ENCODE measurements around the gene NFIA. TPM values are rescaled to one million over a fixed set of nuclear protein-coding genes. Genes with fewer than 3 reads are reported as not detected.

NFIA gene
- total RNA-seq, 1 experiment from 2014 or later: 0.35 TPM

DNA sequence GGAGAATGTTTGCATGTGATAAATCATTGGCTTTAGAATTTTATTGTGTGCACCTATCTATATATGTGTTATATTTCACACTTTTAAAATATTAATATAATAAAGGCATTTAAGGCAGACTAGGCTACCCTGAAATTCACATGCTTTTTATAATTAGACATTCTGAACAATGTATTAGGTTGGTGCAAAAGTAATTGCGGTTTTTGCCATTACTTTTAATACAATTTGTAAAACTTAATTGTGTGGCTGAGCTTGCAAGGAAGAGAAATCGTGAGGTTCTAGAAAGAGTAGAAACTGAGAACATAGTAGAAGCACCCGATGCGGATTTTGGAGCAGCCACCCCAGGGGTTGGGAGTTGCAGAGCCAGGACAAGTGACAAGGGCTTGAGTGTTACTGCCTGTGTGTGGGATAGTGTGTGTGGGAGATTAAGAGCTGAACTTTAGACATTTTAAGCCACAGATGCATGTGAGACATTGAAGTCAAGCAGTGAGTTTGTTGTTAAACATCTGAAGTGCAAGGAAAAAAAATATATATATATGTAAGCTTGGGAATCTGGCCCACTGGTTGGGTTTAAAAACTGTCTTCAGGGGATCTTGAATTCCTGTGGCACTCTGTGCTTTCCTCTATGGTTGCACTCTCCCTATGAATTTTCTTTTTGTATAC lies 398.0 kb downstream of the NFIA start:
- H3K27ac ChIP-seq (ENCODE audit: insufficient read length, low read depth, low read length): no peak overlapping the region
- Mint-ChIP-seq H3K27me3 (ENCODE audit: low read depth) (peaks cover 99% of the 10 kb centered on the region), H3K36me3 (ENCODE audit: insufficient read depth in 1 of 3, low read depth in 3 of 3) (peaks cover 0 to 2% (median 0%) of the 10 kb centered on the region in 3 experiments; a peak in 1 of 7 replicates), H3K9me3 (peaks cover 0 to 18% of the 10 kb centered on the region in 2 experiments; a peak in 2 of 5 replicates), H3K27ac (no peak overlapping the region; a peak in 1 of 7 replicates), H3K4me3 (no peak overlapping the region), H3K4me1 (peaks cover 16 to 20% of the 10 kb centered on the region in 2 experiments)
- no peak overlapping the region for H2BK12ac ChIP-seq (ENCODE audit: insufficient read length, low read depth, low read length)
- H3T11ph ChIP-seq (ENCODE audit: low read length): no peak overlapping the region
- no CpG with 5 or more reads among the region's 4 CpGs for WGBS (ENCODE audit: extremely low coverage, insufficient read length, low lambda C conversion rate)
- no peak overlapping the region for H3K56ac ChIP-seq (ENCODE audit: insufficient read length, low read depth, low read length)
- DNase-seq: no peak
- no peak overlapping the region for H2AK5ac ChIP-seq (ENCODE audit: insufficient read length, low read length)
- H3K4ac ChIP-seq (ENCODE audit: low read depth, low read length): no peak overlapping the region
- no peaks in the 10 kb centered on the region for H3K79me2 ChIP-seq (ENCODE audit: insufficient read depth, low read length)
- H3K23me2 ChIP-seq (ENCODE audit: insufficient read length, low read depth, low read length, poor library complexity, severe bottlenecking): no peaks in the 10 kb centered on the region
- H3K18ac ChIP-seq (ENCODE audit: insufficient read length, low read depth, low read length): no peak overlapping the region
- H3K9me3 ChIP-seq (ENCODE audit: control insufficient read depth, low read depth, low read length): no peaks in the 10 kb centered on the region
- H4K91ac ChIP-seq (ENCODE audit: insufficient read length, low read depth, low read length): no peak overlapping the region
- no peak overlapping the region for H2BK20ac ChIP-seq (ENCODE audit: low read depth, low read length, poor library complexity, severe bottlenecking)
- no peaks in the 10 kb centered on the region for H4K20me1 ChIP-seq (ENCODE audit: control insufficient read depth, insufficient read depth, insufficient read length)
- no peak for TF ChIP-seq CTCF (conservative IDR thresholded peaks at IDR 0.05)
- no peak overlapping the region for H3K23ac ChIP-seq (ENCODE audit: insufficient read length, low read depth, low read length)
- no peak overlapping the region for H3K14ac ChIP-seq (ENCODE audit: insufficient read depth, low read length)
- H3K27me3 ChIP-seq (ENCODE audit: insufficient read depth, low read length): peaks cover 40% of the 10 kb centered on the region; the same call in 1 of the 2 replicates
- H2BK120ac ChIP-seq (ENCODE audit: low read depth, low read length, poor library complexity, severe bottlenecking): no peak overlapping the region
- no peak overlapping the region for H3K9ac ChIP-seq (ENCODE audit: extremely low read depth, insufficient read length, low read length)
- H2AFZ ChIP-seq (ENCODE audit: low read length): no peak overlapping the region
- H3K4me2 ChIP-seq (ENCODE audit: insufficient read depth, insufficient read length, low read length): no peak overlapping the region
- no peak overlapping the region for H2BK15ac ChIP-seq (ENCODE audit: low read depth, low read length)
- H2BK5ac ChIP-seq (ENCODE audit: insufficient read length, low read length): no peak overlapping the region
- H3K79me1 ChIP-seq (ENCODE audit: insufficient read depth, low read depth, low read length, poor library complexity, severe bottlenecking): no peaks in the 10 kb centered on the region
- H4K5ac ChIP-seq (ENCODE audit: insufficient read length, low read depth, low read length): no peak overlapping the region
- peaks cover 5% of the 10 kb centered on the region; the same call in 1 of the 2 replicates for H3K4me1 ChIP-seq (ENCODE audit: insufficient read depth, low read length)
- H4K8ac ChIP-seq (replicated peaks; ENCODE audit: insufficient read length, low read depth, low read length): no peak overlapping the region

Measured in H9 (cell line).